GM06990 (cell line): Measurements from ENCODE around the gene IL10RB.

Experiments used
- DNase-seq: peaks from one replicate; pipeline ENCODE4 v3.0.0-alpha.2; 2011; ENCODE audit not compliant: insufficient read length; ENCODE audit errors: extremely low read depth
- H3K27me3 ChIP-seq: replicated peaks from 2 replicates; pipeline ENCODE4 v1.6.0; 2011; ENCODE audit warnings: low read length; ENCODE audit not compliant: control insufficient read depth, insufficient read depth
- H3K36me3 ChIP-seq: 2 replicates; pipeline ENCODE4 v1.5.1; 2011; ENCODE audit warnings: low read length; ENCODE audit not compliant: control insufficient read depth, insufficient read depth
- H3K4me3 ChIP-seq: replicated peaks from 2 replicates; pipeline ENCODE4 v1.5.1; 2011; ENCODE audit warnings: low read depth, mild to moderate bottlenecking, control low read depth, low read length
- TF ChIP-seq, protein P1 (sequence below): IDR thresholded peaks from 2 replicates; pipeline ENCODE4 v1.5.1; 2011; ENCODE audit warnings: low read length, control low read depth, mild to moderate bottlenecking, inconsistent platforms; ENCODE audit not compliant: insufficient read depth, poor library complexity, severe bottlenecking

Gene IL10RB

DNA sequence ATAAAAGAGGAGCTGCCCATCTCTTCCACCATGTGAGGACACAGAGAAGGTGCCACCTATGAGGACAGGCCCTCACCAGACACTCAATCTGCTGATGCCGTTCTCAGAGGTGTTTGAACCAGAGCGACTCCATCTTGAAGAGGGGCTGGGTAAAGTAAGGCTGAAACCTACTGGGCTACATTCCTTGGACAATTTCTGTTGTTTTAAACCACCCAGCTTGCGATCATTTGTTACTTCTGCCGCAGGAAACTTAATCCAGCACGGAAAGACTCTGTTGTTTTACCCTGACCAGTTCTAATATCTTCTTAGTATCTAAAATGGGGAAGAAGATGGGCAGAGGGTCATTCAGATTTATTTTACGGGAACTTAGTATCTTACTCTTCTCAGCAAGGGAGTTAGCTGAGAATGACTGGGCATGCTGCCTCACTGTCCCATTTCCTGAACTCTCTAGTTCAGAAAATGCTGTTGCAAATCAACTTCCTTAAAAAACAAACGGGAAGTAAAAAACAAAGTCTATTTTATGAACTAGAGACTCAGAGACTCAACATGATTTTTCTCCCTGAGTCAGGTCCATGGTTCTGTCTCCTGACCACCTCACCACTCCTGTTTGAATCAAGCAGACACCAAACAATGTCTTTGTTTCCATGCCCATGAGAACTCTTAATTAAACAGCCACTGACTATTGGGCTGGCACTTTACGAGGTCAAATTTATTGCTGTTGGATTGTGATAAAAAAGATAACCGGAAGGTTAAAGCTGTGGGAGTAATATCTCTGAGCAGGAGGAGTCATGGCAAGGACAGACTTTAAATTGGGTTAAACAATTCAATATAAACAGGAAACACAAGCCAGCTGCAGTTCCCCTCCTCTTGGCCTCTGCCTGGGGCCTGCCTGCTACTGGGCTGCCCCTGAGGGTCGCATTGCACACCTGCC lies 34.8 kb downstream of the IL10RB start:
- Histone ChIP-seq H3K36me3 (peaks cover 2% of the 10 kb centered on the region), H3K27me3 (no peaks in the 10 kb centered on the region), H3K4me3 (no peak overlapping the region)
- TF ChIP-seq, protein P1, sequence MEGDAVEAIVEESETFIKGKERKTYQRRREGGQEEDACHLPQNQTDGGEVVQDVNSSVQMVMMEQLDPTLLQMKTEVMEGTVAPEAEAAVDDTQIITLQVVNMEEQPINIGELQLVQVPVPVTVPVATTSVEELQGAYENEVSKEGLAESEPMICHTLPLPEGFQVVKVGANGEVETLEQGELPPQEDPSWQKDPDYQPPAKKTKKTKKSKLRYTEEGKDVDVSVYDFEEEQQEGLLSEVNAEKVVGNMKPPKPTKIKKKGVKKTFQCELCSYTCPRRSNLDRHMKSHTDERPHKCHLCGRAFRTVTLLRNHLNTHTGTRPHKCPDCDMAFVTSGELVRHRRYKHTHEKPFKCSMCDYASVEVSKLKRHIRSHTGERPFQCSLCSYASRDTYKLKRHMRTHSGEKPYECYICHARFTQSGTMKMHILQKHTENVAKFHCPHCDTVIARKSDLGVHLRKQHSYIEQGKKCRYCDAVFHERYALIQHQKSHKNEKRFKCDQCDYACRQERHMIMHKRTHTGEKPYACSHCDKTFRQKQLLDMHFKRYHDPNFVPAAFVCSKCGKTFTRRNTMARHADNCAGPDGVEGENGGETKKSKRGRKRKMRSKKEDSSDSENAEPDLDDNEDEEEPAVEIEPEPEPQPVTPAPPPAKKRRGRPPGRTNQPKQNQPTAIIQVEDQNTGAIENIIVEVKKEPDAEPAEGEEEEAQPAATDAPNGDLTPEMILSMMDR, result no peak
- DNase-seq, result no peak

DNA sequence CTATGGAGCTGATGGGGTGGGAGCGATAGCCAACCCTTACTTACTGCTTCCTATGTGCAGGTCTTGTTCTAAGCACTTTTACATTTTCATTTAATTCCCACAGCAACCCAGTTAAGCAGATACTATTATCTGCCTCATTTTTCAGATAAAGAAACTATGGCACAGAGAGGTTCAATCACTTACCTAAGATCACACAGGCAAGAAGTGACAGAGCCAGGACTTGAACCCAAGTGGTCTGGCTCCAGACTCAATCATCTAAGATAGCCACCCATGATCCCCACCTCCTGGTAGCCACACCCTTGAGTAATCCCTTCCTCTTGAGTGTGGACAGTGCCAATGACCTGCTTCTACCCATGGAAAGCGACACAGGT lies 35.5 kb downstream of the IL10RB start:
- TF ChIP-seq, protein P1, result no peak
- no peak overlapping the region for H3K4me3 ChIP-seq

GRCh38 chr21:33302055-33302454 lies 35.9 kb downstream of the IL10RB start:
- Histone ChIP-seq H3K27me3 (no peaks in the 10 kb centered on the region), H3K4me3 (no peak overlapping the region), H3K36me3 (no peaks in the 10 kb centered on the region)
- TF ChIP-seq, protein P1, result no peak
- no peak for DNase-seq

More for the DNA sequence above, 35.5 kb downstream of the IL10RB start:
- Histone ChIP-seq H3K27me3 (no peaks in the 10 kb centered on the region), H3K36me3 (no peaks in the 10 kb centered on the region; the same call in 1 of the 2 replicates)
- no peak for DNase-seq

GRCh38 chr21:33302796-33303195 lies 36.6 kb downstream of the IL10RB start:
- H3K4me3 ChIP-seq, result no peak overlapping the region
- H3K36me3 ChIP-seq, result no peaks in the 10 kb centered on the region
- no peaks in the 10 kb centered on the region for H3K27me3 ChIP-seq
- DNase-seq, result no peak
- TF ChIP-seq, protein P1, result no peak

- Histone ChIP-seq H3K27me3 (no peaks in the 10 kb centered on the region), H3K4me3 (no peak overlapping the region), H3K36me3 (no peaks in the 10 kb centered on the region)
- DNase-seq, result no peak
- TF ChIP-seq, protein P1, result no peak
These were observed 39.1 kb downstream of the IL10RB start for GRCh38 chr21:33305344-33305671.

GRCh38 chr21:33305938-33306337 lies 39.8 kb downstream of the IL10RB start:
- no peaks in the 10 kb centered on the region for H3K36me3 ChIP-seq

More at GRCh38 chr21:33305938-33306337, 39.8 kb downstream of the IL10RB start:
- TF ChIP-seq, protein P1, result no peak
- Histone ChIP-seq H3K4me3 (no peak overlapping the region), H3K27me3 (no peaks in the 10 kb centered on the region)
- DNase-seq, result no peak
